ENCODE measurements around the gene GEMIN8. TPM values are rescaled to one million over a fixed set of nuclear protein-coding genes. Genes with fewer than 3 reads are reported as not detected.
A peak's percentile ranks its signal among the peaks of the same experiment; 100 is the strongest.

Gene GEMIN8
- total RNA-seq, 1 donor from 2014 or later: 12.0 TPM

- Mint-ChIP-seq H3K27ac (ENCODE audit: unreplicated experiment) (peak overlapping the region; percentile 57), H3K9me3 (ENCODE audit: unreplicated experiment) (no peaks in the 10 kb centered on the region), H3K4me1 (ENCODE audit: unreplicated experiment) (peaks cover 10% of the 10 kb centered on the region), H3K4me3 (ENCODE audit: unreplicated experiment) (peak overlapping the region; percentile 86), H3K36me3 (ENCODE audit: low read depth, unreplicated experiment) (no peaks in the 10 kb centered on the region), H3K27me3 (ENCODE audit: unreplicated experiment) (no peaks in the 10 kb centered on the region)
- DNase-seq (ENCODE audit: low spot score): no peak
- TF ChIP-seq CTCF (IDR thresholded peaks at IDR 0.05; ENCODE audit: unreplicated experiment): no peak
Observed at GRCh38 chrX:14029039-14029424, 660 bp downstream of the GEMIN8 start.

GRCh38 chrX:14028473-14028872 lies 1.2 kb downstream of the GEMIN8 start:
- no peaks in the 10 kb centered on the region for H3K27me3 Mint-ChIP-seq (ENCODE audit: unreplicated experiment)
- no peak overlapping the region for H3K27ac Mint-ChIP-seq (ENCODE audit: unreplicated experiment)
- no peaks in the 10 kb centered on the region for H3K9me3 Mint-ChIP-seq (ENCODE audit: unreplicated experiment)
- peaks cover 10% of the 10 kb centered on the region for H3K4me1 Mint-ChIP-seq (ENCODE audit: unreplicated experiment)
- H3K4me3 Mint-ChIP-seq (ENCODE audit: unreplicated experiment): peak overlapping the region; percentile 15
- no peak for DNase-seq (ENCODE audit: low spot score)
- no peak for TF ChIP-seq CTCF (IDR thresholded peaks at IDR 0.05; ENCODE audit: unreplicated experiment)
- no peaks in the 10 kb centered on the region for H3K36me3 Mint-ChIP-seq (ENCODE audit: low read depth, unreplicated experiment)

GRCh38 chrX:14027511-14028019 lies 2.1 kb downstream of the GEMIN8 start:
- no peak for DNase-seq (ENCODE audit: low spot score)
- H3K9me3 Mint-ChIP-seq (ENCODE audit: unreplicated experiment): no peaks in the 10 kb centered on the region
- H3K27ac Mint-ChIP-seq (ENCODE audit: unreplicated experiment): no peak overlapping the region

GRCh38 chrX:14027036-14027435 lies 2.7 kb downstream of the GEMIN8 start:
- Mint-ChIP-seq H3K4me3 (ENCODE audit: unreplicated experiment) (no peak overlapping the region), H3K36me3 (ENCODE audit: low read depth, unreplicated experiment) (no peaks in the 10 kb centered on the region), H3K27me3 (ENCODE audit: unreplicated experiment) (no peaks in the 10 kb centered on the region), H3K4me1 (ENCODE audit: unreplicated experiment) (peaks cover 10% of the 10 kb centered on the region), H3K27ac (ENCODE audit: unreplicated experiment) (no peak overlapping the region), H3K9me3 (ENCODE audit: unreplicated experiment) (no peaks in the 10 kb centered on the region)
- TF ChIP-seq CTCF (IDR thresholded peaks at IDR 0.05; ENCODE audit: unreplicated experiment): no peak
- DNase-seq (ENCODE audit: low spot score): no peak

More at GRCh38 chrX:14027511-14028019, 2.1 kb downstream of the GEMIN8 start:
- H3K4me3 Mint-ChIP-seq (ENCODE audit: unreplicated experiment): no peak overlapping the region
- H3K4me1 Mint-ChIP-seq (ENCODE audit: unreplicated experiment): peaks cover 10% of the 10 kb centered on the region
- no peaks in the 10 kb centered on the region for H3K36me3 Mint-ChIP-seq (ENCODE audit: low read depth, unreplicated experiment)
- no peaks in the 10 kb centered on the region for H3K27me3 Mint-ChIP-seq (ENCODE audit: unreplicated experiment)
- TF ChIP-seq CTCF (IDR thresholded peaks at IDR 0.05; ENCODE audit: unreplicated experiment): no peak

GRCh38 chrX:14026121-14026520 lies 3.6 kb downstream of the GEMIN8 start:
- Mint-ChIP-seq H3K9me3 (ENCODE audit: unreplicated experiment) (no peaks in the 10 kb centered on the region), H3K4me1 (ENCODE audit: unreplicated experiment) (peaks cover 10% of the 10 kb centered on the region), H3K27ac (ENCODE audit: unreplicated experiment) (no peak overlapping the region), H3K4me3 (ENCODE audit: unreplicated experiment) (no peak overlapping the region), H3K36me3 (ENCODE audit: low read depth, unreplicated experiment) (no peaks in the 10 kb centered on the region), H3K27me3 (ENCODE audit: unreplicated experiment) (no peaks in the 10 kb centered on the region)
- no peak for DNase-seq (ENCODE audit: low spot score)
- TF ChIP-seq CTCF (IDR thresholded peaks at IDR 0.05; ENCODE audit: unreplicated experiment): no peak
